ENCODE measurements around the gene OR10G6.
"Not testable (repeated sequence)": the region's sequence is repeated elsewhere in the genome, so short reads cannot be mapped to it uniquely, and the experiment has no call there.

OR10G6 gene, protein sequence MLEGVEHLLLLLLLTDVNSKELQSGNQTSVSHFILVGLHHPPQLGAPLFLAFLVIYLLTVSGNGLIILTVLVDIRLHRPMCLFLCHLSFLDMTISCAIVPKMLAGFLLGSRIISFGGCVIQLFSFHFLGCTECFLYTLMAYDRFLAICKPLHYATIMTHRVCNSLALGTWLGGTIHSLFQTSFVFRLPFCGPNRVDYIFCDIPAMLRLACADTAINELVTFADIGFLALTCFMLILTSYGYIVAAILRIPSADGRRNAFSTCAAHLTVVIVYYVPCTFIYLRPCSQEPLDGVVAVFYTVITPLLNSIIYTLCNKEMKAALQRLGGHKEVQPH

DNA sequence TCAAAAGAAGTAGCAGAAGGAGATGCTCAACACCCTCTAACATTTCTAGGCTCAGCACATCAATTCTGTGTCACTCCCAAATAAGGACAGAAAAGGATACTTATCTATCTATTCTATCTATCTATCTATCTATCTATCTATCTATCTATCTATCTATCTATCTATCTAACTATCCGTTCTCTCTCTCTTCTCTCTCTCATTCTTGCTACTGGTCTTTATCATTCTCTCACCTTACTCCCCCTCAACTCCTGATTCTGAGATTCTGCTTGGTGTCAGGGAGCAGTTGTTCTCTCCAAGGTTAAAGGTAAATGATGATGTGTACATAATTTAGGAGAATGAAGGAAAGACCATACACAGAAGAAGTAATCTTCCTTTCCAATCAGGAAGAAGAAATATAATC, at the start of gene OR10G6:
OR10G6 (minus strand) TSS at position 43 of the 400 bp plus-strand sequence; CDS start at position 43, 0 bp downstream.
- DNase-seq (ENCODE audit: low spot score) = no peak

DNA sequence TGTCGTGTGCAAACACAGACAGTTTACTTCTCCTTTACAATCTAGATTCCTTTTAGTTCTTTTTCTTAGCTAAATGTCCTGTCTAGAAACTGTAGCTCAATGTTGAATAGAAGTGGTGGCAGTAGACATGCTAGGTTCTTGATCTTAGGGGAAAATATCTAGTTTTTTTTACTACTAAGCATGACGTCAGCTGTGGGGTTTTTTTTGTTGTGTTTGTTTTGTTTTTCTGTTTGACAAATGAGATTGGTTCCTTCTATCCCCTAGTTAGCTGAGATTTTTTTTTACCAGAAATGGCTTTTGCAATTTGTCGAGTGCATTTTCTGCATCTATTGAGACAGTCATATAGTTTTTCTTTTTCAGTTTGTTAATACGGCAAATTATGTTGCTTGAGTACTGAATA, 48.5 kb upstream of the OR10G6 start:
- no peak for DNase-seq (ENCODE audit: low spot score)

DNA sequence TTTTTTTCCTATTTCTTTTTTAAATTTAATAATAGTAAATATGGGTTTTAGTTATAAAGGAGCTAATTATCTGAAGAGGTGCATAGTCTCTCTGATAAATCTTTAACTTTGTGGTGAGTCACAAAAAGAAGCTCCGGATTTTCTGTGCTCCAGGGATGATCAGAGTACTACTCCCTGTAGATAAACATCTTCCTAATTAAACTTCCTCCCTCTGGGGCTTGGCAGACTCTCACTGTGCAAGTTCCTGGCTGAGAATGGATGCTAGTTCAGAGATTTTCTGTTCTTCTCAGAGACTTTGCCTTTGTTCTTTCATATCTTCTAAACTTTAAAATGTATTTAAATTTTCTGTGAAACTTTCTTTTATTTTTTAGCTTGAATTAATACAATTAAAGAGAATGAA, 46.3 kb upstream of the OR10G6 start, which contains the start of gene OR10G7:
OR10G7 (minus strand) TSS at position 72 of the 400 bp plus-strand sequence. CDS start 2,324 bp downstream, outside the sequence.
- peak; percentile 1 for DNase-seq (ENCODE audit: low spot score)

DNA sequence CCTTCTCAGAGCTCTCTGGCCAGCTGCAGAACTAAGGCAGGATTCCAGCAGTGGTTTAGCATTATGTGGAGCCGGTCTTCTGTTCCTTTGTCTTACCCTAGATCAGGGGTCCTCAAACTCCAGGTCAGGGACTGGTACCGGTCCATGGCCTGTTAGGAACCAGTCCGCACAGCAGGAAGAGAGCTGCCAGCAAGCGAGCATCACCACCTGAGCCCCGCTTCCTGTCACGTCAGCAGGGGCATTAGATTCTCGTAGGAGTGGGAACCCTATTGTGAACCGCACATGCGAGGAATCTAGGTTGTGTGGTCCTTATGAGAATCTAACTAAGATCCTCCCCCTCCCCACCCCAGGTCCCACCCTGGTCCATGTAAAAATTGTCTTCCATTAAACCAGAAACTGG, 44.6 kb upstream of the OR10G6 start:
- DNase-seq (ENCODE audit: low spot score) = no peak

DNA sequence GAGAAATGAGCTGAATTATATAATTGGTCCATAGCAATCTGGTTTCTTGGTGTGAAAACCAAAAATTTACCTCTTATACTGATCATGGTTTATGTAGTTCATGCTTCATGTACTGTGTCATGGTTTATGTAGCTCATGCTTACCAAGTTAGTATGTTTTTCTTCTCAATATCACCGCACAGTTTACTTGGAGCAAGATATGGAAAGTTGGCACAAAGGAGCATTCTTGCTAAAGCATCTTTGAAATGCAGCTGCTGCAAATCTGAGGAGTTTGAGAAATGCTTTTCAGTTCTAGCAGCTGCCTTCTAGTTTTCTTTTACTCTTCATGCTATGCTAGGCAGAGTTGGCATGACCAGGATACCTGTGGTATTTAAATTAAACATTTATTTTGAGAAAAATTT, 41.7 kb upstream of the OR10G6 start:
- no peak for DNase-seq (ENCODE audit: low spot score)

DNA sequence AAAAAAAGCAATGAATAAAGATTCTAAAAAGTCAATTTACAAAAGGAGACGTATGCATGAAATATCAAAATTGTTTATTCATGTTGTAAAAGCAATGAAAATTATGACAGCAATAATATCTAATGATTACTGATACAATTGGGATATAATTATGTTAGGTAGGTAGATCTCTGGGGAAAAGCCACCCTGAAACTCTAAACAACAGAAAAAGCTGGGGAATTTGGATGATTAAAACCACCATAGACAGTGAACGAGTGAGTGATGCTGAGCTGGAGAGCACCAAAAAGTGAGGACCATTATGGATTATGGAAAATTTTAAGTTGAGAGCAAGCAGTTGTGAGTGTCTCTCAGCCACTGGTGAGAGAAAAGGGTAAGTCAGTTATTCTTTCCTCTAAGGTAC, 31.5 kb upstream of the OR10G6 start, which contains the start of gene OR10G8:
OR10G8 (plus strand) TSS at position 301 of the 400 bp plus-strand sequence. CDS start 2,825 bp downstream, outside the sequence.
- no peak for DNase-seq (ENCODE audit: low spot score)

DNA sequence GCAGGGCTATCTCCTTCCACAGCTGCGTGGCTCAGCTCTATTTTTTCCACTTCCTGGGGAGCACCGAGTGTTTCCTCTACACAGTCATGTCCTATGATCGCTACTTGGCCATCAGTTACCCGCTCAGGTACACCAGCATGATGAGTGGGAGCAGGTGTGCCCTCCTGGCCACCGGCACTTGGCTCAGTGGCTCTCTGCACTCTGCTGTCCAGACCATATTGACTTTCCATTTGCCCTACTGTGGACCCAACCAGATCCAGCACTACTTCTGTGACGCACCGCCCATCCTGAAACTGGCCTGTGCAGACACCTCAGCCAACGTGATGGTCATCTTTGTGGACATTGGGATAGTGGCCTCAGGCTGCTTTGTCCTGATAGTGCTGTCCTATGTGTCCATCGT, 20.9 kb upstream of the OR10G6 start:
- DNase-seq (ENCODE audit: low spot score) = not testable (repeated sequence)

DNA sequence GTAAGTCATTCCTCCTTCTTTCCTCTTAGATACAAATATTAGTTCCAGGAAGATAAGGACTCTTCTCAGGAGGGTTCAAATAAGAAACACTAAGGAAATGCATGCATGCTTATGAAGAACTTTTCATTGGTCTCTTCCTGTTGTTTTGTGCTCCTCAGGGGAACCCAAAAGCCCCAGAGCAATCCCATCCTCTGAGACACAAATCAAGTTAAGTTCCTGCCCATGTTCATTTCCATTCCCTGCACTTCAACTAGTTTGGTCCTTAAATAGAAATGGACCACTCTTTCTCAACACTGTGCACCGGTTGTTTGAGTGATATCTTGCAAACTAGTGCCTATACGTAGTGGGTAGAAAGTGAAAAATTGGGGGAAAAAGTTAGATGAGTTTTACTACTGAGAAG, 17.7 kb upstream of the OR10G6 start, which contains the start of gene OR10G4:
OR10G4 (plus strand) TSS at position 301 of the 400 bp plus-strand sequence. CDS start 2,578 bp downstream, outside the sequence.
- no peak for DNase-seq (ENCODE audit: low spot score)

DNA sequence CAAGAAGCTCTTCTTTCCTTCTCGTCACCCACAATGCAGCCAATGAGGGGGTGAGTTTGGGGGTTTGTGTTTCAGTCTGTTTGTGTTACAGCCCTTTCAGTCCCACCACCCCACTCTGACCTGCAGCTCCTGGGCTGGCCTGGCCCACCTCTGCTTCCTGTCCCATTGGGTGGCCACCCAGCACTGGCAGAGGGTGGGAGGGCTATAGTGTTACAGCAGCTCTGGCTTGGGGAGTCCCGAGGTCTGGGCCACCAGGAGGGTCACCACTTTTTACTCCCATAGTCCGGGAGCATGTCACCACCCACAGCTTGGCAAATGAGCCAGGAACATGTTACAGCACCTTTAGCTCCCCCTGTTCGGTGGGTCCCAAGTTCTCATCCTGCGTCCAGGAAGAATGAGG, 15.7 kb downstream of the OR10G6 start:
- no peak for DNase-seq (ENCODE audit: low spot score)

DNA sequence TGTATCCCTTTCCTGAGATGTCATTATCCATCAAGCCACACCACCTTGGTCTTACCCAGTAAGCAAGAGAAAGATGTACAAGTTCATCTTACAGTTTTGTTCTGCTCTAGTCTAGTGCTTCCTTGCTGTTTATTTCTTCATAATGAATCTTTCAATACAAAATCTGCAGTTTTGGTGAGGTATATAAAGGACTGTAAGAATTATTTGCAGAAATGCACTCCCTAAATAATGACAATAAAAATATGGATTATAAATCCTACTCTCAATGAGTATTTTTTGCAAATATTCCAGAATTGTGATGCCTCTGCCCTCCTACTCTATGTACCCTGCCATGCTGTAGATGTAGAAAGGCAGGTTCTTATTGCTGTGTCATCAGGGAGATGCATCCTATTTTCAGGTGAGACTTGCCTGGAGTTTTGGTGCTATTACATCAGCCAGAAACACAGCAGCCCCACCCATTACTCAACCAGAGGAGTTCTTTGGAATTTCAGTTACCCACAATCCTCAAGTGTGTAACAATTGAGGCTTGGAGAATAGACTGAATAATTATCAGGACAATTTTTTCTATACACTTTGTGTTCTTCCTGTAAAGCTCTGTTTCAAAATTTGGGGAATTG, 17.1 kb downstream of the OR10G6 start, which contains the start of gene OR10S1:
OR10S1 (minus strand) TSS at position 51 of the 617 bp plus-strand sequence. CDS start 117 bp downstream, outside the sequence.
- no peak for DNase-seq (ENCODE audit: low spot score)

DNA sequence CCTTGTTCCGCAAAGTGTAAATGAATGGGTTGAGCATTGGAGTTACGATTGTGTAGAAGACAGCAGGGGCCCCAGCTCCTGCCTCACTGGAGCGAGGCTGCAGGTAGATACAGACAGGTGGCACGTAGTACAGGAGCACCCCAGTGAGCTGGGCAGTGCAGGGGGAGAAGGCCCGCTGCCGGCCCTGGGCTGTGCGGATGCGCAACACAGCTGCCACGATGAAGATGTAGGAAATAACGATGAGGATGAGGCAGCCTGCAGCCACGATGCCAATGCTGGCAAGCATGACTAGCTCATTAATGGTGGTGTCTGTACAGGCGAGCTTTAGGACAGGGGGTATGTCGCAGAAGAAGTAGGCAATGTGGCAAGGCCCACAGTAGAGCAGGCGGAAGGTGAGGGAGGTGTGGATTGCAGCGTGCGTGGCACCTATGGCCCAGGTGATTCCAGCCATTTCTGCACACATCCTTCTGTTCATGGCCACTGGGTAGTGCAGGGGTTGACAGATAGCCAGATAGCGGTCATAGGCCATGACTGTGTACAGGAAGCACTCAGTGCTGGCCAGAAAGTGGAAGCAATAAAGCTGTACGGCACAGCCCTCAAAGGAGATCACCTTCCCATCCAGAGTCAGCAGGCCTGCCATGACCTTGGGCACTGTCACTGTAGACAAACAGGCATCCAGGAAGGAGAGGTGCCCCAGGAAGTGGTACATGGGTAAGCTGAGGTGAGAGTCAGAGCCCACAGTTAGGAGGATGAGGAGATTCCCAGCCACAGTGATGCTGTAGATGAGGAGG, 18.0 kb downstream of the OR10G6 start:
- no peak for DNase-seq (ENCODE audit: low spot score)

DNA sequence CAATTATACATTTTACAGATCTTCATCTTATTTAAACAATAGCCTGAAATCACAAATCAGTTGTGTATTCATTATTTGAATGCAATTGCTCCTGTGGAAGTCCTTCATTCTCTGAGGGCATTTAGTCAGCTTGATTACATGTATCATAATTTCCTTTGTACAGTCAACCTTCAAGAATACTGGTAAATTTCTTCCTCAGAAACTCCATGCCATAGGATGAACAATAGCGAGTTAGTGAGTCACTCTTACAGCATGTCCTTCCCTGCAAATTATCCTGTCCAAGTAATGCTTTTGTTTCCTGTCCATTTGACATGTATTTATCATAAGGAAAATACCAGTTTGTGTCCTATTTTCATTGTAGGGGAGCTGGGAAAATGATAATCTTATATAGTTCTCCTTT, 21.1 kb downstream of the OR10G6 start:
- no peak for DNase-seq (ENCODE audit: low spot score)

DNA sequence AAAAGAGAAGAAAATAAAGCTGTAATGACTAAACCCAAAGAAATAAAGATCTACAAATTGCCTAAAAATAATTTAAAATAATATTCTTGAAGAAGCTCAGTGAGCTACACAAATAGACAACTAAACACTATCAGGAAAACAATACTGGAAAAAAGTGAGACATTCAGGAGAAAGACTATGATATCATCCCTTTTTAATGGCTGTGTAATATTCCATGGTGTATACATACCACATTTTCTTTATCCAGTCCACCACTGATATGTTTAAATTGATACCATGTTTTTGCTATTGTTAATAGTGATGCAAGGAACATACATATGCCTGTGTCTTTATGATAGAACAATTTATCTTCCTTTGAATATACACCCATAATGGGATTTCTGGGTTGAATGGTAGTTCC, 38.2 kb downstream of the OR10G6 start:
- DNase-seq (ENCODE audit: low spot score) = no peak

DNA sequence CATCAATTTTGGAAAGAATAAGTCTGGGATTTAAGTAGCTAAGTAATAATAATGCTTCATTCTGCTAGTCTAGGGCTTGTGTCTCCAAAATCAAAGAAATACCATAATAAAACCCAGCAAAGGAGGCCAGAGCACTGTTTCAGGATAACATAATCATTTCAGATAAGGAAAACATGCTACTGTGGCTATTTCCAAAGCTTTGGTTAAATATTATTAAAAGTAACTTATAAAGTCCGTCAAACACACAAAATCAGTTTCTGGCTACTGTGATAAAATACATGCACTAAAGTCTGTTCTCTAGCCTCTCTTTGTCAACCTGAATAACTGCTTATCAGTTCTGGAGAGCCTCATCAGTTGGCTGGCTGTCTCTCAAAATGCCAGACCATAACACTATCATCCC, 49.8 kb downstream of the OR10G6 start:
- no peak for DNase-seq (ENCODE audit: low spot score)

All from pons (tissue), 1 donor.